Activated naive CD8-positive, alpha-beta T cell treated with anti-CD3 and anti-CD28 coated beads, Interleukin-2, amount 10 ng/mL, durations not matched to agents 7 days and 5 days (primary cell): ENCODE data around the gene TRIP13. TPM values are rescaled to one million over a fixed set of nuclear protein-coding genes. Genes with fewer than 3 reads are reported as not detected.
"Not testable (repeated sequence)": the region's sequence is repeated elsewhere in the genome, so short reads cannot be mapped to it uniquely, and the experiment has no call there.

Experiments used
- ATAC-seq: fragments of 150-1000 bp; cut with Tn5 transposase; one replicate; pipeline ENCODE4 v1.10.0; 2021; ENCODE audit warnings: low read depth, moderate library complexity
- POLR2A ChIA-PET: fragments of 350-600 bp; sonication (Branson Sonifier 250); formaldehyde crosslinking; loops from one replicate; lab custom pipeline; 2021; ENCODE audit warnings: antibody characterized with exemption; lab: Charles Lee
- DNase-seq: peaks from one replicate; pipeline ENCODE4 v3.0.0; 2021
- H3K27ac Mint-ChIP-seq: one replicate; pipeline ENCODE4 v1.8.0; 2022; ENCODE audit warnings: mild to moderate bottlenecking, mixed read lengths
- H3K27me3 Mint-ChIP-seq: one replicate; pipeline ENCODE4 v1.8.0; 2022; ENCODE audit warnings: mild to moderate bottlenecking, moderate library complexity, mixed read lengths
- H3K36me3 Mint-ChIP-seq: one replicate; pipeline ENCODE4 v1.8.0; 2021; ENCODE audit warnings: mild to moderate bottlenecking, mixed read lengths
- H3K4me1 Mint-ChIP-seq: one replicate; pipeline ENCODE4 v1.8.0; 2021; ENCODE audit warnings: mixed read lengths
- H3K4me3 Mint-ChIP-seq: one replicate; pipeline ENCODE4 v1.8.0; 2022; ENCODE audit warnings: mild to moderate bottlenecking, moderate library complexity, mixed read lengths
- H3K9me3 Mint-ChIP-seq: one replicate; pipeline ENCODE4 v1.8.0; 2021; ENCODE audit warnings: mixed read lengths
- total RNA-seq, 2 experiments: library from RNA; stranded (reverse); gene quantifications; one replicate each; pipeline ENCODE4 v1.2.3, GENCODE V29; 2021

Gene TRIP13
- total RNA-seq, 2 experiments from 2014 or later = 18.3 to 20.9 TPM

- H3K4me3 Mint-ChIP-seq = no peak overlapping the region
- H3K36me3 Mint-ChIP-seq = peaks cover 24% of the 10 kb centered on the region
- H3K27ac Mint-ChIP-seq = no peak overlapping the region
- DNase-seq = no peak
- no peak for ATAC-seq
- no peaks in the 10 kb centered on the region for H3K27me3 Mint-ChIP-seq
- H3K9me3 Mint-ChIP-seq = no peaks in the 10 kb centered on the region
- H3K4me1 Mint-ChIP-seq = peaks cover 3% of the 10 kb centered on the region
- POLR2A ChIA-PET = no interaction called here
These were observed 20.4 kb upstream of the TRIP13 start for GRCh38 chr5:872301-872700.

- no peak overlapping the region for H3K27ac Mint-ChIP-seq
These were observed 19.4 kb upstream of the TRIP13 start for GRCh38 chr5:873328-873727.

GRCh38 chr5:875931-876330 is 16.8 kb upstream of the TRIP13 start:
- no peak for DNase-seq

More at GRCh38 chr5:873328-873727, 19.4 kb upstream of the TRIP13 start:
- POLR2A ChIA-PET = no interaction called here
- Mint-ChIP-seq H3K4me1 (peaks cover 3% of the 10 kb centered on the region), H3K4me3 (no peak overlapping the region), H3K27me3 (no peaks in the 10 kb centered on the region), H3K9me3 (no peaks in the 10 kb centered on the region), H3K36me3 (peaks cover 18% of the 10 kb centered on the region)
- DNase-seq (no peak), ATAC-seq (no peak)

GRCh38 chr5:876398-877365 is 16.0 kb upstream of the TRIP13 start:
- DNase-seq = no peak
- Mint-ChIP-seq H3K9me3 (no peaks in the 10 kb centered on the region), H3K4me3 (no peak overlapping the region), H3K4me1 (peaks cover 4% of the 10 kb centered on the region), H3K27ac (no peak overlapping the region), H3K27me3 (no peaks in the 10 kb centered on the region), H3K36me3 (peaks cover 21% of the 10 kb centered on the region)
- POLR2A ChIA-PET = no interaction called here
- no peak for ATAC-seq

More at GRCh38 chr5:875931-876330, 16.8 kb upstream of the TRIP13 start:
- no peak for ATAC-seq
- Mint-ChIP-seq H3K4me3 (no peak overlapping the region), H3K9me3 (no peaks in the 10 kb centered on the region), H3K36me3 (peaks cover 16% of the 10 kb centered on the region), H3K27me3 (no peaks in the 10 kb centered on the region), H3K27ac (no peak overlapping the region), H3K4me1 (peaks cover 3% of the 10 kb centered on the region)
- POLR2A ChIA-PET = no interaction called here

- peaks cover 35% of the 10 kb centered on the region for H3K36me3 Mint-ChIP-seq
- H3K4me1 Mint-ChIP-seq = peaks cover 18% of the 10 kb centered on the region
- no peak for DNase-seq
- peaks cover 11% of the 10 kb centered on the region for H3K9me3 Mint-ChIP-seq
- POLR2A ChIA-PET = no interaction called here
- H3K27ac Mint-ChIP-seq = no peak overlapping the region
- no peak overlapping the region for H3K4me3 Mint-ChIP-seq
- no peak for ATAC-seq
- peaks cover 1% of the 10 kb centered on the region for H3K27me3 Mint-ChIP-seq
These were observed 14.6 kb upstream of the TRIP13 start for GRCh38 chr5:878125-878524.

GRCh38 chr5:878677-879076 is 14.0 kb upstream of the TRIP13 start:
- Mint-ChIP-seq H3K36me3 (peaks cover 40% of the 10 kb centered on the region), H3K4me1 (peaks cover 18% of the 10 kb centered on the region), H3K9me3 (peaks cover 13% of the 10 kb centered on the region)
- H3K4me3 Mint-ChIP-seq, DNase-seq, POLR2A ChIA-PET, ATAC-seq, H3K27me3 Mint-ChIP-seq, H3K27ac Mint-ChIP-seq: not testable (repeated sequence)

GRCh38 chr5:880816-881550 is 11.7 kb upstream of the TRIP13 start:
- Mint-ChIP-seq H3K4me1 (peaks cover 16% of the 10 kb centered on the region), H3K36me3 (peaks cover 53% of the 10 kb centered on the region), H3K4me3 (no peak overlapping the region), H3K27ac (no peak overlapping the region), H3K27me3 (peaks cover 1% of the 10 kb centered on the region), H3K9me3 (peaks cover 13% of the 10 kb centered on the region)
- ATAC-seq (no peak), DNase-seq (no peak)
- POLR2A ChIA-PET = no interaction called here

GRCh38 chr5:881551-881935 is 11.1 kb upstream of the TRIP13 start:
- Mint-ChIP-seq H3K27me3 (peaks cover 1% of the 10 kb centered on the region), H3K4me3 (no peak overlapping the region)

GRCh38 chr5:882253-883183 is 10.2 kb upstream of the TRIP13 start:
- Mint-ChIP-seq H3K27ac (peak overlapping the region; percentile 76), H3K27me3 (peaks cover 1% of the 10 kb centered on the region), H3K4me1 (peaks cover 16% of the 10 kb centered on the region), H3K4me3 (peak overlapping the region; percentile 47), H3K9me3 (peaks cover 13% of the 10 kb centered on the region), H3K36me3 (peaks cover 65% of the 10 kb centered on the region)
- ATAC-seq (no peak), DNase-seq (peak; percentile 34)
- POLR2A ChIA-PET = interaction anchor here (1.5 kb wide), 1 partner anchor 10 kb away, joined by 3 read pairs; the partner anchor contains the start of genes BRD9 and TRIP13

More at GRCh38 chr5:881551-881935, 11.1 kb upstream of the TRIP13 start:
- POLR2A ChIA-PET = no interaction called here
- no peak for DNase-seq
- Mint-ChIP-seq H3K4me1 (peaks cover 16% of the 10 kb centered on the region), H3K27ac (no peak overlapping the region), H3K9me3 (peaks cover 13% of the 10 kb centered on the region), H3K36me3 (peaks cover 58% of the 10 kb centered on the region)
- ATAC-seq = no peak

GRCh38 chr5:883475-884181 is 9.1 kb upstream of the TRIP13 start:
- POLR2A ChIA-PET = interaction anchor here (1.5 kb wide), 1 partner anchor 9 kb away, joined by 3 read pairs; the partner anchor contains the start of genes BRD9 and TRIP13
- Mint-ChIP-seq H3K4me3 (no peak overlapping the region), H3K9me3 (peaks cover 13% of the 10 kb centered on the region), H3K4me1 (peaks cover 19% of the 10 kb centered on the region), H3K36me3 (peaks cover 71% of the 10 kb centered on the region), H3K27me3 (peaks cover 1% of the 10 kb centered on the region), H3K27ac (peak overlapping the region; percentile 76)
- ATAC-seq (no peak), DNase-seq (no peak)

- H3K9me3 Mint-ChIP-seq = peaks cover 13% of the 10 kb centered on the region
- DNase-seq (no peak), ATAC-seq (no peak)
- H3K27me3 Mint-ChIP-seq = peaks cover 1% of the 10 kb centered on the region
- H3K36me3 Mint-ChIP-seq = peaks cover 72% of the 10 kb centered on the region
- no peak overlapping the region for H3K27ac Mint-ChIP-seq
- H3K4me1 Mint-ChIP-seq = peaks cover 19% of the 10 kb centered on the region
- H3K4me3 Mint-ChIP-seq = no peak overlapping the region
- POLR2A ChIA-PET = interaction anchor here (1.5 kb wide), 1 partner anchor 8 kb away, joined by 3 read pairs; the partner anchor contains the start of genes BRD9 and TRIP13
These were observed 8.1 kb upstream of the TRIP13 start for GRCh38 chr5:884345-885126.

- ATAC-seq (no peak), DNase-seq (no peak)
- POLR2A ChIA-PET = no interaction called here
- no peak overlapping the region for H3K4me3 Mint-ChIP-seq
- H3K36me3 Mint-ChIP-seq = peaks cover 77% of the 10 kb centered on the region
- no peak overlapping the region for H3K27ac Mint-ChIP-seq
- peaks cover 1% of the 10 kb centered on the region for H3K27me3 Mint-ChIP-seq
- H3K4me1 Mint-ChIP-seq = peaks cover 19% of the 10 kb centered on the region
- peaks cover 13% of the 10 kb centered on the region for H3K9me3 Mint-ChIP-seq
These were observed 7.6 kb upstream of the TRIP13 start for GRCh38 chr5:885127-885442.
